SK-N-SH (cell line): ENCODE data around the gene BCAS4. TPM values are rescaled to one million over a fixed set of nuclear protein-coding genes. Genes with fewer than 3 reads are reported as not detected.

Source experiments
- CTCF ChIA-PET: fragments of 300-600, 350-600 bp; formaldehyde crosslinking; extraction: SDS; loops from one replicate; lab custom pipeline; 2021; lab: Yijun Ruan, JAX
- POLR2A ChIA-PET: fragments of 350-600 bp; sonication (Branson Sonifier 250); formaldehyde crosslinking; extraction: SDS; loops from one replicate; lab custom pipeline; 2020; ENCODE audit warnings: antibody characterized with exemption, inconsistent platforms; lab: Yijun Ruan, JAX
- DNase-seq: peaks from one replicate; pipeline ENCODE4 v3.0.0; 2012
- H2AFZ ChIP-seq: fragments of 200-600 bp; sonication (generic); 2 replicates; pipeline ENCODE4 v1.8.1; 2016; ENCODE audit warnings: antibody characterized with exemption, mild to moderate bottlenecking, low read depth
- H3F3A ChIP-seq: fragments of 200-600 bp; sonication (generic); replicated peaks from 2 replicates; pipeline ENCODE3; 2016; ENCODE audit warnings: antibody characterized with exemption, mild to moderate bottlenecking; ENCODE audit not compliant: insufficient read depth
- H3K27ac ChIP-seq, 2 experiments: fragments of 200-500 bp in 1 of 2; fragments of 200-600 bp in 1 of 2; sonication (Bioruptor generic) in 1 of 2; sonication (generic), shearing (Covaris generic) in 1 of 2; 2 replicates each; pipeline versions ENCODE4 v1.5.1 to v1.6.1; 2014 to 2016; ENCODE audit warnings: low read depth in 2 of 2, inconsistent platforms in 1 of 2, low read length in 1 of 2, mild to moderate bottlenecking in 1 of 2, mixed read lengths in 1 of 2
- H3K27me3 ChIP-seq: fragments of 200-600 bp; sonication (generic), shearing (Covaris generic); 2 replicates; pipeline ENCODE4 v1.6.1; 2016; ENCODE audit warnings: mixed run types; ENCODE audit not compliant: insufficient read depth
- H3K36me3 ChIP-seq, 2 experiments: fragments of 200-500 bp in 1 of 2; fragments of 200-600 bp in 1 of 2; sonication (Bioruptor generic) in 1 of 2; sonication (generic) in 1 of 2; replicated peaks in 1 of 2; 2 replicates each; pipeline versions ENCODE3 to v1.5.1; 2014 to 2016; ENCODE audit warnings: low read length in 1 of 2, mild to moderate bottlenecking in 1 of 2; ENCODE audit not compliant: insufficient read depth in 2 of 2, control insufficient read depth in 1 of 2
- H3K4me1 ChIP-seq, 2 experiments: fragments of 200-500 bp in 1 of 2; fragments of 200-600 bp in 1 of 2; sonication (Bioruptor generic) in 1 of 2; sonication (generic), shearing (Covaris generic) in 1 of 2; 2 replicates each; pipeline versions ENCODE4 v1.5.1 to v1.6.1; 2014 to 2016; ENCODE audit warnings: low read depth in 1 of 2, low read length in 1 of 2, mixed run types in 1 of 2; ENCODE audit not compliant: insufficient read depth in 2 of 2, control insufficient read depth in 1 of 2
- H3K4me2 ChIP-seq: fragments of 200-600 bp; sonication (generic), shearing (Covaris generic); 2 replicates; pipeline ENCODE4 v1.6.1; 2017; ENCODE audit warnings: mixed run types
- H3K4me3 ChIP-seq, 2 experiments: fragments of 200-500 bp in 1 of 2; fragments of 200-600 bp in 1 of 2; sonication (Bioruptor generic) in 1 of 2; sonication (generic), shearing (Covaris generic) in 1 of 2; 2 replicates each; pipeline versions ENCODE4 v1.5.1 to v1.8.1; 2014 to 2016; ENCODE audit warnings: low read depth in 2 of 2, inconsistent platforms in 1 of 2, low read length in 1 of 2, mild to moderate bottlenecking in 1 of 2, mixed read lengths in 1 of 2, moderate library complexity in 1 of 2
- H3K79me2 ChIP-seq: fragments of 200-600 bp; sonication (generic); 2 replicates; pipeline ENCODE4 v1.8.1; 2017; ENCODE audit warnings: mild to moderate bottlenecking; ENCODE audit not compliant: insufficient read depth
- H3K9ac ChIP-seq: fragments of 200-600 bp; sonication (generic); 2 replicates; pipeline ENCODE4 v1.6.1; 2017; ENCODE audit warnings: mixed run types
- H3K9me2 ChIP-seq: fragments of 200-600 bp; sonication (generic); 2 replicates; pipeline ENCODE4 v1.6.1; 2017; ENCODE audit warnings: mixed run types
- H3K9me3 ChIP-seq: fragments of 200-600 bp; sonication (generic); 2 replicates; pipeline ENCODE4 v1.6.1; 2017; ENCODE audit warnings: mixed run types, mild to moderate bottlenecking, moderate library complexity
- H4K20me1 ChIP-seq: fragments of 200-600 bp; sonication (generic); 2 replicates; pipeline ENCODE4 v1.6.1; 2017; ENCODE audit warnings: mild to moderate bottlenecking, mixed run types; ENCODE audit not compliant: insufficient read depth
- CHD2 ChIP-seq: fragments of 150-350 bp; IDR thresholded peaks from 2 replicates; pipeline ENCODE4 v1.6.1; 2018; ENCODE audit warnings: low read length; ENCODE audit not compliant: partially characterized antibody
- EZH2phosphoT487 ChIP-seq: fragments of 200-600 bp; sonication (generic); IDR thresholded peaks from 2 replicates; pipeline ENCODE4 v1.6.1; 2017; ENCODE audit warnings: low read depth, mixed run types, mild to moderate bottlenecking, antibody characterized with exemption, moderate library complexity, borderline replicate concordance
- GABPA ChIP-seq: IDR thresholded peaks from 2 replicates; pipeline ENCODE4 v1.4.0; 2012; ENCODE audit warnings: low read depth, mild to moderate bottlenecking
- JUND ChIP-seq: IDR thresholded peaks from 2 replicates; pipeline ENCODE4 v1.4.0; 2012
- MEF2A ChIP-seq: IDR thresholded peaks from 2 replicates; pipeline ENCODE4 v1.4.0; 2012; ENCODE audit warnings: low read depth, borderline replicate concordance
- NFIC ChIP-seq: IDR thresholded peaks from 2 replicates; pipeline ENCODE4 v1.4.0; 2012; ENCODE audit warnings: borderline replicate concordance
- RAD21 ChIP-seq: IDR thresholded peaks from 2 replicates; pipeline ENCODE4 v1.6.1; 2012; ENCODE audit warnings: mild to moderate bottlenecking, low read length
- RFX5 ChIP-seq: IDR thresholded peaks from 2 replicates; pipeline ENCODE4 v1.6.1; 2012; ENCODE audit warnings: mild to moderate bottlenecking, improper control_type of control experiment, low read length
- TCF12 ChIP-seq: IDR thresholded peaks from 2 replicates; pipeline ENCODE4 v1.4.0; 2012
- YY1 ChIP-seq: IDR thresholded peaks from 2 replicates; pipeline ENCODE4 v1.4.0; 2012; ENCODE audit warnings: low read depth, mild to moderate bottlenecking
- WGBS: methylation state at CpG from one replicate; pipeline ENCODE4 v1.1.6; 2017; ENCODE audit warnings: low lambda C conversion rate; 5-methylcytosine and 5-hydroxymethylcytosine counted together
- polyA plus RNA-seq, 3 experiments: library from polyadenylated mRNA; depleted of rRNA; stranded (reverse); fragments of >200 nt; gene quantifications; 2 replicates each; pipeline ENCODE4 v1.2.3, GENCODE V29; 2012
- TF ChIP-seq, protein P1 (sequence below): IDR thresholded peaks from 2 replicates; pipeline ENCODE4; 2012
- TF ChIP-seq, protein P2 (sequence below): IDR thresholded peaks from 2 replicates; pipeline ENCODE4 v1.4.0; 2012; ENCODE audit warnings: low read depth, borderline replicate concordance
- TF ChIP-seq, protein P3 (sequence below): IDR thresholded peaks from 2 replicates; pipeline ENCODE4 v1.6.1; 2012; ENCODE audit warnings: mild to moderate bottlenecking, low read depth, low read length, moderate library complexity

The BCAS4 gene
- polyA plus RNA-seq, 1 of the 3 experiments (the other 2 are of a cell fraction) = 43.8 TPM

DNA sequence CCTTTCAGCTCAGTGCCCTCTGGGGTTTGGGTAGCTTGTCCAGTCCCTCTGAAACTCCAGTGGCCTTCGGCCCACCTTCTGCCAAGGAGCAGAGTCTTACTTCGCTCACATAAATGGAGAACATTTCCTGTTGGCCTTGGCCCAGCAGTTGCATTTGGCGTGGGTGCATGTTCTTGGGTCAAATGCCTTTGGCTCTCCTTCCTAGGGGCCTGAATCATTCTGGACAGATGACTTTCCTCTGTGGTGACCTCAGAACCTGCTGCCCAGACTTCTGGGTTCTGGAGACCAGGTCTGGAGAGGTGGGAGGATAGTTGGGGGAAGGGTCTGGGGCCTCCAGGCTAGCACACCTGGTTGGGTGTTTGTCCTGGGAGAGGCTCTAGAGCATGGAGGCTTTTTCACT lies 29.3 kb downstream of the BCAS4 start (continued):
- TF ChIP-seq, protein P1, sequence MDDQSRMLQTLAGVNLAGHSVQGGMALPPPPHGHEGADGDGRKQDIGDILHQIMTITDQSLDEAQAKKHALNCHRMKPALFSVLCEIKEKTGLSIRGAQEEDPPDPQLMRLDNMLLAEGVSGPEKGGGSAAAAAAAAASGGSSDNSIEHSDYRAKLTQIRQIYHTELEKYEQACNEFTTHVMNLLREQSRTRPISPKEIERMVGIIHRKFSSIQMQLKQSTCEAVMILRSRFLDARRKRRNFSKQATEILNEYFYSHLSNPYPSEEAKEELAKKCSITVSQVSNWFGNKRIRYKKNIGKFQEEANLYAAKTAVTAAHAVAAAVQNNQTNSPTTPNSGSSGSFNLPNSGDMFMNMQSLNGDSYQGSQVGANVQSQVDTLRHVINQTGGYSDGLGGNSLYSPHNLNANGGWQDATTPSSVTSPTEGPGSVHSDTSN = peak; percentile 51
- TF ChIP-seq JUND (peak; percentile 52), RAD21 (no peak), TCF12 (peak; percentile 82), EZH2phosphoT487 (no peak), MEF2A (no peak), CHD2 (no peak), YY1 (no peak)
- TF ChIP-seq, protein P2, sequence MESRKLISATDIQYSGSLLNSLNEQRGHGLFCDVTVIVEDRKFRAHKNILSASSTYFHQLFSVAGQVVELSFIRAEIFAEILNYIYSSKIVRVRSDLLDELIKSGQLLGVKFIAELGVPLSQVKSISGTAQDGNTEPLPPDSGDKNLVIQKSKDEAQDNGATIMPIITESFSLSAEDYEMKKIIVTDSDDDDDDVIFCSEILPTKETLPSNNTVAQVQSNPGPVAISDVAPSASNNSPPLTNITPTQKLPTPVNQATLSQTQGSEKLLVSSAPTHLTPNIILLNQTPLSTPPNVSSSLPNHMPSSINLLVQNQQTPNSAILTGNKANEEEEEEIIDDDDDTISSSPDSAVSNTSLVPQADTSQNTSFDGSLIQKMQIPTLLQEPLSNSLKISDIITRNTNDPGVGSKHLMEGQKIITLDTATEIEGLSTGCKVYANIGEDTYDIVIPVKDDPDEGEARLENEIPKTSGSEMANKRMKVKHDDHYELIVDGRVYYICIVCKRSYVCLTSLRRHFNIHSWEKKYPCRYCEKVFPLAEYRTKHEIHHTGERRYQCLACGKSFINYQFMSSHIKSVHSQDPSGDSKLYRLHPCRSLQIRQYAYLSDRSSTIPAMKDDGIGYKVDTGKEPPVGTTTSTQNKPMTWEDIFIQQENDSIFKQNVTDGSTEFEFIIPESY = no peak

DNA sequence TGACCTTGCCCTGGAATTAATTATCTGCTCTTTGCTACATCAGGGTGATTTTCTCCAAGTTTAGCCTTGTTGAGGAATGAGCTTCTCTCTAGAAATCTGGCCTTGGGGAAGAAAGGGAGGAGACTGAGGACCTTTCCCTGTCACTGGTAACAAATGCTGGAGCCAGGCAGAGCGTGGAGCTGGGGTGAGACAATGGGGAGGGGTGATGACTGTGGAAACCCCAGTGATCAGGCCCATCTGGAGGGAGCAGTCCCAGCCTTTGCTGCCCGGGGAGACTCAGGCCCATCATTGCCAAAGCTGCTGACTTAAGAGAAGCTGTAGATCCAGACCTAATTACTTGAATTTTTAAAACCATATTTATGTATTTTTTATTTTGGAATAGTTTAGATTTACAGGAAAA lies 31.3 kb downstream of the BCAS4 start:
- no peak overlapping the region for H2AFZ ChIP-seq
- H3K4me2 ChIP-seq = no peak overlapping the region

More for the DNA sequence above, 31.3 kb downstream of the BCAS4 start:
- Histone ChIP-seq H3K4me3 (no peak overlapping the region), H3K9me2 (no peaks in the 10 kb centered on the region), H3K4me1 (peaks cover 3 to 7% of the 10 kb centered on the region in 2 experiments; a peak in 3 of 4 replicates), H3F3A (peaks cover 9% of the 10 kb centered on the region), H3K27me3 (no peaks in the 10 kb centered on the region), H3K36me3 (no peaks in the 10 kb centered on the region), H3K27ac (no peak overlapping the region), H3K9ac (no peak overlapping the region), H3K9me3 (no peaks in the 10 kb centered on the region), H3K79me2 (no peaks in the 10 kb centered on the region), H4K20me1 (no peaks in the 10 kb centered on the region)
- CTCF ChIA-PET = interaction anchor here (1.2 to 10.8 kb wide), 3 partner anchors 14 to 104 kb away, joined by 3 to 62 read pairs (median 6); partner anchors contain the start of genes ADNP and BCAS4
- POLR2A ChIA-PET = no interaction called here
- TF ChIP-seq, protein P1 = no peak
- TF ChIP-seq CHD2 (no peak), RFX5 (no peak), NFIC (no peak), GABPA (no peak), YY1 (no peak)
- TF ChIP-seq, protein P2 = no peak
- TF ChIP-seq, protein P3, sequence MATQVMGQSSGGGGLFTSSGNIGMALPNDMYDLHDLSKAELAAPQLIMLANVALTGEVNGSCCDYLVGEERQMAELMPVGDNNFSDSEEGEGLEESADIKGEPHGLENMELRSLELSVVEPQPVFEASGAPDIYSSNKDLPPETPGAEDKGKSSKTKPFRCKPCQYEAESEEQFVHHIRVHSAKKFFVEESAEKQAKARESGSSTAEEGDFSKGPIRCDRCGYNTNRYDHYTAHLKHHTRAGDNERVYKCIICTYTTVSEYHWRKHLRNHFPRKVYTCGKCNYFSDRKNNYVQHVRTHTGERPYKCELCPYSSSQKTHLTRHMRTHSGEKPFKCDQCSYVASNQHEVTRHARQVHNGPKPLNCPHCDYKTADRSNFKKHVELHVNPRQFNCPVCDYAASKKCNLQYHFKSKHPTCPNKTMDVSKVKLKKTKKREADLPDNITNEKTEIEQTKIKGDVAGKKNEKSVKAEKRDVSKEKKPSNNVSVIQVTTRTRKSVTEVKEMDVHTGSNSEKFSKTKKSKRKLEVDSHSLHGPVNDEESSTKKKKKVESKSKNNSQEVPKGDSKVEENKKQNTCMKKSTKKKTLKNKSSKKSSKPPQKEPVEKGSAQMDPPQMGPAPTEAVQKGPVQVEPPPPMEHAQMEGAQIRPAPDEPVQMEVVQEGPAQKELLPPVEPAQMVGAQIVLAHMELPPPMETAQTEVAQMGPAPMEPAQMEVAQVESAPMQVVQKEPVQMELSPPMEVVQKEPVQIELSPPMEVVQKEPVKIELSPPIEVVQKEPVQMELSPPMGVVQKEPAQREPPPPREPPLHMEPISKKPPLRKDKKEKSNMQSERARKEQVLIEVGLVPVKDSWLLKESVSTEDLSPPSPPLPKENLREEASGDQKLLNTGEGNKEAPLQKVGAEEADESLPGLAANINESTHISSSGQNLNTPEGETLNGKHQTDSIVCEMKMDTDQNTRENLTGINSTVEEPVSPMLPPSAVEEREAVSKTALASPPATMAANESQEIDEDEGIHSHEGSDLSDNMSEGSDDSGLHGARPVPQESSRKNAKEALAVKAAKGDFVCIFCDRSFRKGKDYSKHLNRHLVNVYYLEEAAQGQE = no peak
- no peak for DNase-seq
- WGBS = 92% methylated on average over 2 of the region's 2 CpGs
